PFSK-1 (cell line): ENCODE data around the gene PROKR1.

Experiments used
- FOXP2 ChIP-seq: optimal IDR thresholded peaks from 2 replicates; pipeline ENCODE3; 2011; ENCODE audit warnings: borderline replicate concordance, control low read depth, inconsistent platforms; ENCODE audit not compliant: insufficient read depth; ENCODE audit errors: extremely low read length, extremely low read depth
- POLR2AphosphoS5 ChIP-seq: IDR thresholded peaks from 2 replicates; pipeline ENCODE4 v1.6.1; 2012; ENCODE audit warnings: low read depth, mild to moderate bottlenecking, control low read depth, low read length, moderate library complexity
- SIN3A ChIP-seq: IDR thresholded peaks from 2 replicates; pipeline ENCODE4 v1.6.1; 2012; ENCODE audit warnings: mild to moderate bottlenecking, low read length, moderate library complexity, borderline replicate concordance; ENCODE audit not compliant: insufficient read depth
- TAF1 ChIP-seq: IDR thresholded peaks from 2 replicates; pipeline ENCODE4 v1.6.1; 2012; ENCODE audit warnings: low read length, control low read depth, borderline replicate concordance; ENCODE audit not compliant: insufficient read depth
- TF ChIP-seq, protein P1 (sequence below), 2 experiments: IDR thresholded peaks; 2 replicates each; pipeline versions ENCODE4 v1.6.1 to v1.8.0; 2011 to 2012; ENCODE audit warnings: low read depth in 2 of 2, low read length in 2 of 2, control low read depth in 1 of 2, inconsistent platforms in 1 of 2, mild to moderate bottlenecking in 1 of 2, moderate library complexity in 1 of 2; ENCODE audit not compliant: insufficient read depth in 1 of 2

The PROKR1 gene

GRCh38 chr2:68684197-68684596, 40.8 kb downstream of the PROKR1 start:
- TF ChIP-seq, protein P1, sequence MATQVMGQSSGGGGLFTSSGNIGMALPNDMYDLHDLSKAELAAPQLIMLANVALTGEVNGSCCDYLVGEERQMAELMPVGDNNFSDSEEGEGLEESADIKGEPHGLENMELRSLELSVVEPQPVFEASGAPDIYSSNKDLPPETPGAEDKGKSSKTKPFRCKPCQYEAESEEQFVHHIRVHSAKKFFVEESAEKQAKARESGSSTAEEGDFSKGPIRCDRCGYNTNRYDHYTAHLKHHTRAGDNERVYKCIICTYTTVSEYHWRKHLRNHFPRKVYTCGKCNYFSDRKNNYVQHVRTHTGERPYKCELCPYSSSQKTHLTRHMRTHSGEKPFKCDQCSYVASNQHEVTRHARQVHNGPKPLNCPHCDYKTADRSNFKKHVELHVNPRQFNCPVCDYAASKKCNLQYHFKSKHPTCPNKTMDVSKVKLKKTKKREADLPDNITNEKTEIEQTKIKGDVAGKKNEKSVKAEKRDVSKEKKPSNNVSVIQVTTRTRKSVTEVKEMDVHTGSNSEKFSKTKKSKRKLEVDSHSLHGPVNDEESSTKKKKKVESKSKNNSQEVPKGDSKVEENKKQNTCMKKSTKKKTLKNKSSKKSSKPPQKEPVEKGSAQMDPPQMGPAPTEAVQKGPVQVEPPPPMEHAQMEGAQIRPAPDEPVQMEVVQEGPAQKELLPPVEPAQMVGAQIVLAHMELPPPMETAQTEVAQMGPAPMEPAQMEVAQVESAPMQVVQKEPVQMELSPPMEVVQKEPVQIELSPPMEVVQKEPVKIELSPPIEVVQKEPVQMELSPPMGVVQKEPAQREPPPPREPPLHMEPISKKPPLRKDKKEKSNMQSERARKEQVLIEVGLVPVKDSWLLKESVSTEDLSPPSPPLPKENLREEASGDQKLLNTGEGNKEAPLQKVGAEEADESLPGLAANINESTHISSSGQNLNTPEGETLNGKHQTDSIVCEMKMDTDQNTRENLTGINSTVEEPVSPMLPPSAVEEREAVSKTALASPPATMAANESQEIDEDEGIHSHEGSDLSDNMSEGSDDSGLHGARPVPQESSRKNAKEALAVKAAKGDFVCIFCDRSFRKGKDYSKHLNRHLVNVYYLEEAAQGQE (IDR thresholded peaks at IDR 0.05; ENCODE audit: insufficient read depth in 1 of 2, low read depth in 2 of 2, low read length in 2 of 2): no peak
- TF ChIP-seq FOXP2 (no peak), TAF1 (no peak), POLR2AphosphoS5 (no peak), SIN3A (no peak)

- no peak for TF ChIP-seq POLR2AphosphoS5
- TF ChIP-seq FOXP2: no peak
- TF ChIP-seq, protein P1 (IDR thresholded peaks at IDR 0.05; ENCODE audit: insufficient read depth in 1 of 2, low read depth in 2 of 2, low read length in 2 of 2): no peak
These were observed 42.8 kb downstream of the PROKR1 start for GRCh38 chr2:68686178-68686577.

DNA sequence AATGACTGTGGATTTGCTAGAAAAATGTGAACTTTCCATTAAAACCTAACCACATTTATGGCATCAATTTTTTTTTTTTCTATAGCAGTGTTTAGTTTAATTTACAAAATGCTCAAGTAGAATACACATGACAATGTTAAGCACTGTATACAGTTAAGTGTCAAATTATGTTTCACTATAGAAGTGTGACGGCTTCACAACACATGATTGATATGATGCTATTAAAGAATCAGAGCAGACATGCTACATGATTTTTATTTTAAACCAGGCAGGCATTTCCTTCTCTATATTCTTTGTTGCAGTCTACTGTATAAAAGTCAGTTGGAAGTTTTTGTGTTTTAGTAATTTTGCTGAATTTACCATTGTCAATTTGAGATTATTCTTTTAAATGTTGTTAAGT, 43.6 kb downstream of the PROKR1 start:
- TF ChIP-seq SIN3A (no peak), TAF1 (no peak), FOXP2 (no peak), POLR2AphosphoS5 (no peak)
- TF ChIP-seq, protein P1 (IDR thresholded peaks at IDR 0.05; ENCODE audit: insufficient read depth in 1 of 2, low read depth in 2 of 2, low read length in 2 of 2): no peak

GRCh38 chr2:68689553-68690537, 46.5 kb downstream of the PROKR1 start:
- TF ChIP-seq FOXP2 (no peak), SIN3A (no peak), TAF1 (no peak), POLR2AphosphoS5 (no peak)
- TF ChIP-seq, protein P1 (IDR thresholded peaks at IDR 0.05; ENCODE audit: insufficient read depth in 1 of 2, low read depth in 2 of 2, low read length in 2 of 2): no peak
